ENCODE data around the gene ARMC5.
"Not testable (repeated sequence)": the region's sequence is repeated elsewhere in the genome, so short reads cannot be mapped to it uniquely, and the experiment has no call there.

The ARMC5 gene

GRCh38 chr16:31489616-31490584 lies 30.6 kb downstream of the ARMC5 start:
- Histone ChIP-seq H3K9ac (ENCODE audit: low read length) (no peak overlapping the region), H3K27me3 (ENCODE audit: control insufficient read depth, insufficient read depth, low read length) (peaks cover 2% of the 10 kb centered on the region), H3K4me3 (ENCODE audit: low read length) (no peak overlapping the region), H3K4me1 (ENCODE audit: control insufficient read depth, insufficient read depth, low read length) (peaks cover 5% of the 10 kb centered on the region), H3K36me3 (ENCODE audit: control insufficient read depth, insufficient read depth, low read length) (peaks cover 9% of the 10 kb centered on the region), H3K27ac (ENCODE audit: low read depth, low read length) (no peak overlapping the region)

DNA sequence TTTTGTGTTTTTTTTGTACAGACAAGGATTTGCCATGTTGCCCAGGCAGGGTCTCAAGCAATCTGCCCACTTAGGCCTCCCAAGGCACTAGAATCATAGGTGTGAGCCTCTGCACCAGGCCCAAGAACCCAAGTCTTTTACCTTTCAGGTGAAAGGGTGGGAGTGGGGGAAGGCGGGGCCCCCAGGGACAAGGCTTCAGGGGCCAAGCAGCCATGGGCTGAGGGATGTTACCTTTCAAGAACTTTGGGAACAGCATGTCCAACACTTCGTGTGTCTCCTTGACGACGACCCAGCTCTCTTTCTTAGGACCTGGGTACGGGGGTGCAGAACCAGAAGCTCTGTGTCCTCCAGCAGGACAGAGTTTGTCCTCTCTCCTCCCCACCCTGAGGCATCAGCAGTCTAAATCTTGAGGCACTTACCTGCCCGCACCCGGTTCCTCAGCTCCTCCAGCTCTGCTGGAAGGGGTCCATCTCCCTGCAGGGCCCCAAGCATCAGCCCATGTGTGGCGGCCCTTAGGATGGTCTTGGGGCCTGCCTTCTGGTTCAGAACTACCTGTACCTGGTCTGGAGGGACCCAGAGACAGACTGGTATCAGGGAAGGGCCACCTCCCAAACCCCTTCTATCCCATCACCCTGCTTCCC lies 32.6 kb downstream of the ARMC5 start:
- H3K36me3 ChIP-seq (ENCODE audit: control insufficient read depth, insufficient read depth, low read length): peaks cover 9% of the 10 kb centered on the region

GRCh38 chr16:31493506-31494125 lies 34.3 kb downstream of the ARMC5 start:
- H3K9ac ChIP-seq (ENCODE audit: low read length): no peak overlapping the region
- H3K36me3 ChIP-seq (ENCODE audit: control insufficient read depth, insufficient read depth, low read length): peaks cover 22% of the 10 kb centered on the region
- H3K4me3 ChIP-seq (ENCODE audit: low read length): no peak overlapping the region
- no peaks in the 10 kb centered on the region for H3K4me1 ChIP-seq (ENCODE audit: control insufficient read depth, insufficient read depth, low read length)
- H3K27ac ChIP-seq (ENCODE audit: low read depth, low read length): no peak overlapping the region
- H3K27me3 ChIP-seq (ENCODE audit: control insufficient read depth, insufficient read depth, low read length): no peaks in the 10 kb centered on the region

More for the DNA sequence above, 32.6 kb downstream of the ARMC5 start:
- Histone ChIP-seq H3K27me3 (ENCODE audit: control insufficient read depth, insufficient read depth, low read length) (no peaks in the 10 kb centered on the region), H3K4me3 (ENCODE audit: low read length) (no peak overlapping the region), H3K4me1 (ENCODE audit: control insufficient read depth, insufficient read depth, low read length) (peaks cover 5% of the 10 kb centered on the region), H3K9ac (ENCODE audit: low read length) (no peak overlapping the region), H3K27ac (ENCODE audit: low read depth, low read length) (no peak overlapping the region)

DNA sequence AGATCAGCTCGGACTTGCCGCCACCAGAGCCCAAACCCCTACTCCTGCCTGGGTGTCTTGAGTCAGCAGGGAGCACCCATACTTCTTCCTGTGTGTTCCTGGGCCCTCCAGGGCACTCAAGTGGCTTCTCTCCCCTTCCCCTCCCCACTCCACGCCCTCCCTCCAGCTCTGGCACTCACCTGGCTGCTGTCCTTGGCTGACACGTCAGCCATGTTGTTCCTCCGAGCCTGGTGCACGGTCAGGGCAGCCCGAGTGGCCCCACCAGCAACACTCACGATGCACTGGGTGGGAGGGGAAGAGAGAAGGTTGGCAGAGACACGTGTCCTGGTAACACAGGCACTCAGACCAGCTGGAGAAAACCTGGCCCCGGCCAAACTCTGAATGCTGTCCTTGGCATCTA lies 37.4 kb downstream of the ARMC5 start:
- no peaks in the 10 kb centered on the region for H3K27me3 ChIP-seq (ENCODE audit: control insufficient read depth, insufficient read depth, low read length)
- no peaks in the 10 kb centered on the region for H3K4me1 ChIP-seq (ENCODE audit: control insufficient read depth, insufficient read depth, low read length)
- no peak overlapping the region for H3K27ac ChIP-seq (ENCODE audit: low read depth, low read length)
- H3K4me3 ChIP-seq (ENCODE audit: low read length): no peak overlapping the region
- no peak overlapping the region for H3K9ac ChIP-seq (ENCODE audit: low read length)
- peaks cover 35% of the 10 kb centered on the region for H3K36me3 ChIP-seq (ENCODE audit: control insufficient read depth, insufficient read depth, low read length)

- H3K36me3 ChIP-seq (ENCODE audit: control insufficient read depth, insufficient read depth, low read length): peaks cover 27% of the 10 kb centered on the region
- H3K9ac ChIP-seq (ENCODE audit: low read length): no peak overlapping the region
- H3K27ac ChIP-seq (ENCODE audit: low read depth, low read length): no peak overlapping the region
- no peak overlapping the region for H3K4me3 ChIP-seq (ENCODE audit: low read length)
- no peaks in the 10 kb centered on the region for H3K4me1 ChIP-seq (ENCODE audit: control insufficient read depth, insufficient read depth, low read length)
- H3K27me3 ChIP-seq (ENCODE audit: control insufficient read depth, insufficient read depth, low read length): no peaks in the 10 kb centered on the region
Observed at GRCh38 chr16:31498493-31498892, 39.2 kb downstream of the ARMC5 start.

DNA sequence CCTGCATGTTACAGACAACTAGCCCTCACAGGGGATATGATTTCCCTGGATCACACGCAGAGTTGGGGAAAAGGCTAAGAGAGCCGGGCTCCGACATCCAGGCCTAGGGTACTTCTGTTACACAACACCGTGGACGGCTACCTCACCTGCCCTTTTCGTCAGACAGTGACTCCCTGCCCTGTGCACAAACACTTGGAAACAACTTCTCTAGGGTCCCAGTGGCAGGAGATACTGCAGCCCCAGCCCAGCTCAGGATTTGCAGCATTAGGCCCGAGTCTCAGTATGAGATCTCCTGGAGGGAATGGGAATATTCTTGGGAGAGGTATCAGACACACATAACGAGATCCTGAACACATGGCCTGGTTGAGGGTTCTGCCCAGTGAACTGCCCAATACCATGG lies 40.6 kb downstream of the ARMC5 start:
- H3K36me3 ChIP-seq (ENCODE audit: control insufficient read depth, insufficient read depth, low read length): peaks cover 26% of the 10 kb centered on the region
- no peak overlapping the region for H3K9ac ChIP-seq (ENCODE audit: low read length)
- no peak overlapping the region for H3K4me3 ChIP-seq (ENCODE audit: low read length)
- no peaks in the 10 kb centered on the region for H3K4me1 ChIP-seq (ENCODE audit: control insufficient read depth, insufficient read depth, low read length)
- H3K27me3 ChIP-seq (ENCODE audit: control insufficient read depth, insufficient read depth, low read length): no peaks in the 10 kb centered on the region
- no peak overlapping the region for H3K27ac ChIP-seq (ENCODE audit: low read depth, low read length)

DNA sequence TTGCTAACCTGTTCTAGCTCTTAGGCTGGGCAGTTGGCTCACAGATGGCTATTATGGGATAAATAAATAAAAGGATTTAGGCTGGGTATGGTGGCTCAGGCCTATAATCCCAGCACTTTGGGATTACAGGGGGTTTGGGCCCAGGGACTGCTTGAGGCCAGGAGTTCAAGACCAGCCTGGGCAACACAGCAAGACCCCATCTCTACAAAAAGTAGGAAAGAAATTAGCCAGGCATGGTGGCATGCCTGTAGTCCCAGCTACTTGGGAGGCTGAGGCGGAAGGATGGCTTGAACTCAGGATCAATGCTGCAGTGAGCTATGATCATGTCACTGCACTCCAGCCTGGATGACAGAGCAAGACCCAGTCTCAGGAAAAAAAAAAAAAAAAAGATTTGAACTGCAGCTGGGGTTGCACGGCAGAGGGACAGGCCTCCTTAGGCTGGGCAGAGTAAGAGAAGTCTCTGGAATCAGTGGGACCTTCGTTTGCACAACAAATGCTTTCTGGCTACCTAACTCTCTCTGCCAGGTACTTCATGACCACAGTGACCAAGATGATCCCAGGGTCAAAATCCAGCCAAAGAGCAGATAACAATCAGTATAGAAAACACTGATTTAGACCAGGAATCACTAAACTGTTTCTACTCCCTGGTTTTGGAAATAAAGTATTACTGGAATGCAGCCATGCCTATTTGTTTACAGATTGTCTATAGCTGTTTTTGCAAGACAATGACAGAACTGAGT lies 42.1 kb downstream of the ARMC5 start:
- no peak overlapping the region for H3K27ac ChIP-seq (ENCODE audit: low read depth, low read length)
- H3K4me3 ChIP-seq (ENCODE audit: low read length): no peak overlapping the region
- no peaks in the 10 kb centered on the region for H3K4me1 ChIP-seq (ENCODE audit: control insufficient read depth, insufficient read depth, low read length)
- no peaks in the 10 kb centered on the region for H3K27me3 ChIP-seq (ENCODE audit: control insufficient read depth, insufficient read depth, low read length)
- H3K36me3 ChIP-seq (ENCODE audit: control insufficient read depth, insufficient read depth, low read length): peaks cover 26% of the 10 kb centered on the region
- H3K9ac ChIP-seq (ENCODE audit: low read length): no peak overlapping the region

GRCh38 chr16:31501966-31502348 lies 42.7 kb downstream of the ARMC5 start:
- H3K4me3 ChIP-seq (ENCODE audit: low read length): no peak overlapping the region
- peaks cover 26% of the 10 kb centered on the region for H3K36me3 ChIP-seq (ENCODE audit: control insufficient read depth, insufficient read depth, low read length)
- no peaks in the 10 kb centered on the region for H3K27me3 ChIP-seq (ENCODE audit: control insufficient read depth, insufficient read depth, low read length)
- H3K9ac ChIP-seq (ENCODE audit: low read length): no peak overlapping the region
- H3K4me1 ChIP-seq (ENCODE audit: control insufficient read depth, insufficient read depth, low read length): peaks cover 2% of the 10 kb centered on the region
- no peak overlapping the region for H3K27ac ChIP-seq (ENCODE audit: low read depth, low read length)

DNA sequence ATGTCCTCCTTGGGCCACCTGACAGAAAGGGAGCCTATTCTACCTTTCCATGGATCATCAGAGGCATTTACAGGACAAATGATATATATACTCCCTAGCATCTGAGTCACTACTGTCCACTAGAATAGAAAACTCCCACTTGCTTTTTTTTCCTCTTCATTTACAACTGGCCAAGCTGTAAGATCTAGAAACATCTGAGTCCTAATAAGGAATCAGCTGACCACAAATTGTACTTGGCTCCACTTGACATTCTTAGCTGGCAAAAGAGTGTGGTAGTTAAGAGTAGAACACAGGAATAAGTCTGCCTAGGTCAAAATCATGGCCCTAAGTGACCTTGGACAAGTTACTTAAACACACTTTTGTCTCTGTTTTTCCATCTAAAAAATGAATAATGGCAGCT lies 43.7 kb downstream of the ARMC5 start:
- Histone ChIP-seq H3K36me3 (ENCODE audit: control insufficient read depth, insufficient read depth, low read length) (peaks cover 20% of the 10 kb centered on the region), H3K27me3 (ENCODE audit: control insufficient read depth, insufficient read depth, low read length) (no peaks in the 10 kb centered on the region), H3K4me3 (ENCODE audit: low read length) (no peak overlapping the region), H3K4me1 (ENCODE audit: control insufficient read depth, insufficient read depth, low read length) (peaks cover 8% of the 10 kb centered on the region), H3K9ac (ENCODE audit: low read length) (no peak overlapping the region), H3K27ac (ENCODE audit: low read depth, low read length) (no peak overlapping the region)

DNA sequence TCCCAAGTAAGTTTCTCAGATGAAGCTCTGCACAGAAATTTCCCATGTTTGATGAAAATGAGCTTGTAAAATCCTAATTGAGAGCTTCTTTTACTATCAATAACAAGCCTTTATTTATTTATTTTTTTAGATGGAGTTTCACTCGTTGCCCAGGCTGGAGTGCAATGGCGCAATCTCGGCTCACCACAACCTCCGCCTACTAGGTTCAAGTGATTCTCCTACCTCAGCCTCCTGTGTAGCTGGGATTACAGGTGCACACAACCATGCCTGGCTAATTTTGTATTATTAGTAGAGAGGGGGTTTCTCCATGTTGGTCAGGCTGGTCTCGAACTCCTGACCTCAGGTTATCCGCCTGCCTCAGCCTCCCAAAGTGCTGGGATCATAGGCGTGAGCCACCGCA lies 44.3 kb downstream of the ARMC5 start:
- H3K9ac ChIP-seq (ENCODE audit: low read length); H3K27ac ChIP-seq (ENCODE audit: low read depth, low read length); H3K4me3 ChIP-seq (ENCODE audit: low read length); H3K4me1 ChIP-seq (ENCODE audit: control insufficient read depth, insufficient read depth, low read length); H3K27me3 ChIP-seq (ENCODE audit: control insufficient read depth, insufficient read depth, low read length): not testable (repeated sequence)
- H3K36me3 ChIP-seq (ENCODE audit: control insufficient read depth, insufficient read depth, low read length): peaks cover 14% of the 10 kb centered on the region

DNA sequence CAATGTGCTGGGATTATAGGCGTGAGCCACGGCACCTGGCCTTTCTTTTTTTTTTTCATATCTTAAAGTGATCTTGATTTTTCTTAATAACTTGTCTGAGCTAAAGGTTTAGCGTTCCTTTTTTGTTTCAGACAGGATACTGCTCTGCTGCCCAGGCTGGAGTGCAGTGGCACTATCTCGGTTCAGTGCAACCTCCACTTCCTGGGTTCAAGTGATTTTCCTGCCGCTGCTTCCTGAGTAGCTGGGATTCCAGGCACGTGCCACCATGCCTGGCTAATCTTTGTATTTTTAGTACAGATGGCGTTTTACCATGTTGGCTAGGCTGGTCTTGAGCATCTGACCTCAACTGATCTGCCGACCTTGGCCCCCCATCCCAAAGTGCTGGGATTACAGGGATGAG lies 44.9 kb downstream of the ARMC5 start:
- H3K4me3 ChIP-seq (ENCODE audit: low read length): no peak overlapping the region
- H3K36me3 ChIP-seq (ENCODE audit: control insufficient read depth, insufficient read depth, low read length): peaks cover 10% of the 10 kb centered on the region
- no peaks in the 10 kb centered on the region for H3K27me3 ChIP-seq (ENCODE audit: control insufficient read depth, insufficient read depth, low read length)
- peaks cover 12% of the 10 kb centered on the region for H3K4me1 ChIP-seq (ENCODE audit: control insufficient read depth, insufficient read depth, low read length)
- no peak overlapping the region for H3K27ac ChIP-seq (ENCODE audit: low read depth, low read length)
- H3K9ac ChIP-seq (ENCODE audit: low read length): no peak overlapping the region

DNA sequence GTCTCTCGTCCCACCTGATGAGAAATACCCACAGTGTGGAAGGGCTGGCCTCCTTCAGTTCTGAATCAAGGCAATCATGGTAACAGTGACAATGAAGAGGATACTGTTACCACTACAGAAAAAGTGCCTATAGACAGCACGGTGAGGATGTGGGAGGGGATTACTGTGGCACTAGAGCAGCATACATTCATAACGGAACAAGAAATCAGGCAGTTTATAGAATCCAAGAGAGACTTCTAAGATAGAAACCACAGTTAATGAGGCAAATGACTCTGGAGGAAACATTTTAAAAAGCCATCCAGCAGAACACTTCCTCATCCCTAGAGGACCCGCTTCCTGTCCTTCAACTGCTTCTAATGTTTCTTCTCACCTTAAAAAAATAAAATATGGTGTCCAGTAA lies 46.2 kb downstream of the ARMC5 start:
- no peak overlapping the region for H3K9ac ChIP-seq (ENCODE audit: low read length)
- no peaks in the 10 kb centered on the region for H3K27me3 ChIP-seq (ENCODE audit: control insufficient read depth, insufficient read depth, low read length)
- no peaks in the 10 kb centered on the region for H3K36me3 ChIP-seq (ENCODE audit: control insufficient read depth, insufficient read depth, low read length)
- H3K27ac ChIP-seq (ENCODE audit: low read depth, low read length): no peak overlapping the region
- H3K4me3 ChIP-seq (ENCODE audit: low read length): no peak overlapping the region
- peaks cover 14% of the 10 kb centered on the region for H3K4me1 ChIP-seq (ENCODE audit: control insufficient read depth, insufficient read depth, low read length)
